ACC112 (cell line): ENCODE measurements around the gene MET.
A peak's percentile ranks its signal among the peaks of the same experiment; 100 is the strongest.

Experiments used
- H2AFZ ChIP-seq: fragments of 200-600 bp; sonication (generic); one replicate; pipeline ENCODE4 v1.6.0; 2017; ENCODE audit warnings: antibody characterized with exemption, low read length; ENCODE audit not compliant: unreplicated experiment
- H3K27ac ChIP-seq: fragments of 200-600 bp; sonication (generic); 2 replicates; pipeline ENCODE4 v1.5.1; 2014; ENCODE audit warnings: low read depth, mild to moderate bottlenecking, antibody characterized with exemption, low read length, moderate library complexity
- H3K27me3 ChIP-seq: fragments of 200-600 bp; sonication (generic); 2 replicates; pipeline ENCODE4 v1.6.1; 2014; ENCODE audit warnings: mild to moderate bottlenecking, antibody characterized with exemption, low read length, moderate library complexity, mixed read lengths; ENCODE audit not compliant: insufficient read depth
- H3K36me3 ChIP-seq: fragments of 200-600 bp; sonication (generic); 2 replicates; pipeline ENCODE4 v1.6.1; 2016; ENCODE audit warnings: mild to moderate bottlenecking, antibody characterized with exemption, low read length, moderate library complexity, mixed read lengths; ENCODE audit not compliant: insufficient read depth
- H3K4me1 ChIP-seq: fragments of 200-600 bp; sonication (generic); one replicate; pipeline ENCODE4 v1.6.1; 2016; ENCODE audit warnings: low read length, mixed read lengths; ENCODE audit not compliant: insufficient read depth, unreplicated experiment, control insufficient read depth
- H3K4me3 ChIP-seq: fragments of 200-600 bp; sonication (generic); 2 replicates; pipeline ENCODE4 v1.5.1; 2014; ENCODE audit warnings: mild to moderate bottlenecking, low read depth, low read length
- H3K79me2 ChIP-seq: fragments of 200-600 bp; sonication (generic); one replicate; pipeline ENCODE4 v1.6.0; 2016; ENCODE audit warnings: low read length; ENCODE audit not compliant: control insufficient read depth, unreplicated experiment, insufficient read depth

The MET gene

DNA sequence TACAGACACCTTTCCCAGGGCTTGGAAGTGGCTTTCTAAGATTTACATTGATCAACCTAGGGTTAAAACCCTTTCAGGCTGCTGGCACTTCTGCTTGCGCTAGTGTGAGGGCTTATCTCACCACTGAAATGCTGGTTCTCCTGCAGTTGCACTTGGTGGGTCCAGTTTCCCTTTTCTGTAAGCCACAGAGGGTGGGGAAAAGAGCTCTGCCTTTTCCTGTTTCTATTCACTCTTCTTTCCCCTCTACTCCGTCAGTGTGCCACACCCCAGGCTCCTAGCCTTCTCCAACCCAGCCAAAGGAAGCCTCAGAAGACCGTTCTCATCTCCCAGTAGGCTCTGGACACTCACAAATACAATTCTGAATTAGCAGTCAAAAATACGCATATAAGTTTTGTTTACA lies 171.4 kb downstream of the MET start:
- Histone ChIP-seq H3K36me3 (no peaks in the 10 kb centered on the region), H3K27ac (no peak overlapping the region), H3K4me3 (no peak overlapping the region), H3K4me1 (no peaks in the 10 kb centered on the region), H3K27me3 (no peaks in the 10 kb centered on the region), H3K79me2 (no peaks in the 10 kb centered on the region), H2AFZ (peak overlapping the region; percentile 24)
